Endometrium (tissue), 2 donors: Measurements from ENCODE around the gene RNF214.

ENCODE experiments used
- FAIRE-seq: peaks from 2 replicates; lab custom pipeline; 2012; peaks lifted over from hg19 to GRCh38; lab: Jason Lieb, UNC
- donor health status: control.
- donor health status: control.

The RNF214 gene

GRCh38 chr11:117214404-117215110 lies 17.9 kb upstream of the RNF214 start:
- FAIRE-seq = no peak

DNA sequence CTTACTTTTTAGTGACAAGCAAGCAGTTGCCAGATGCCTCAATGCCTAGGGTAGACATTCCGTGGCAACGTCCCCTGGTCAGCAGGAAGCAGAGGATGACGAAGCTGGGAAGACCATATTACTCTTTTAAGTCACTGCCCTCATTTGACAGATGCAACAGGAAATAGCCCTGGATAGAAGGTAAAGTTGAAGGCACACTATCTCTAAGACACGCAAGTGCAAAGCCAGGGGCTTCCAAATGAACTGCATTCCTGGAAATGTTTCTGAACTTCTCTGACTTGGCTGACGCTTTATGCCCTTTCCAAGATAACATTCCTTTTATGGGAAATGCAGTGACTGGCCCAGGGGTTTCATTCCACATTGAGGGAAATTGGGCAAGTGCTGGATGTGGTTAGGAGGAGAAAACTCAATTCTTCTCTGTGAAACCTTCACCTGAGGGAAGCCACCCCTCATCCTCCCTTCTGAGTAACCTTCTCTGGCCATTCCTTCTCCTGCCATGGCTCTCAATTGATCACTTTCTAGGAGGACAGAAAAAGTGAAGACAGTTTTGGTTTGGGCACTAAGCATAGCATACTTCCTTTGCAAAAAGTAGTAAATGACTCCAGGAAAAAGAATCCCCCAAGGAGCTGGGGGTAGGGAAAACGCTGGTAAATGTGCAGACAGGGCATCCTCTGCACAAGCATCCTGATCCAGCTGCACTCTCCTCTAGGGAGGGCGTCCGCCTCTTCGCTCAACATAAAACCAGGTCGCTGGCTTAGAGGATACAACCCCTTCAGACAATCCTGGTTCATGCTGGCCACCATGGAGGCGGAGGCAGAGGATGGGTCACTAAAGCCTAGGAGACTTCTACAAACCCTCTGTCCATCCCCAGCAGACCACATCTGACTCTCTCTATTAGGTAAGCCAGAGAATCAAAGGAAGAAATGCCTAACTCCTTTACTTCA lies 15.1 kb upstream of the RNF214 start:
- FAIRE-seq = no peak

DNA sequence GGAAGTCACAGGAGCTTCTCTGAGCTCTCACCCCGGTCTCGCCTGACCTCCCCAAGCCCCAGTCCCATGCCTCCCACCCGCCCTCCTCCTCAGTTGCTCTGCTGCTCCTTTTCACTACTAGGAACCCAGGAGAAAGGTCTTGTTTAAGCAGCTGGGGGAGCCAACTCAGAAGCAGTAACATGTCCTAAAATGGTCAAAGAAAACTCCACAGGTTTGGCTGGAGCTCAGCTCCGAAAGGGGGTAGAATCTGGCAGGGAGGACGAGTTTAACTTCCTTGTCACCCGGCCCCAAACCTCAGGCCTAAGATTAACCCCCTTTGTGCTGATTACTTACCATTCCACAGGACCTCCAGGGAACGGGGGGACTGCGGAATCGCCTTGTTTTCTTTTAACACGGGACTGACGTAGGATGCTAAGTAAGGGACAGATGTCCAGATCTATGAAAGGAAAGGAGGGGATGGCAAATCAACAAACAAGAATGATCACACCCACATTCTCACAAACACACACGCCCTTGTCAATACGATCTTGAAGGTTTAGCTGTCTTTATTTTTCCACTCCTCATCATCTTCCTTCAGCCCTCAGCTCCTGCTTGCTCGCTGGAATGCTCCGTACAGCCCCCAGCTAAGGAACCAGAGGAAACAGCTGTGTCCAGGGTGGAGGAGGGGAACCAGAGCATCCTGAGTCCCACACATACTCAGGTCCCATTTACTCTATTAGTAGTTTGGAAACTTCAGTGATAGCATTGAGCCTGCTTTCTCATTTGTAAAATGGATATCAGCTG lies 14.1 kb upstream of the RNF214 start:
- FAIRE-seq = no peak

DNA sequence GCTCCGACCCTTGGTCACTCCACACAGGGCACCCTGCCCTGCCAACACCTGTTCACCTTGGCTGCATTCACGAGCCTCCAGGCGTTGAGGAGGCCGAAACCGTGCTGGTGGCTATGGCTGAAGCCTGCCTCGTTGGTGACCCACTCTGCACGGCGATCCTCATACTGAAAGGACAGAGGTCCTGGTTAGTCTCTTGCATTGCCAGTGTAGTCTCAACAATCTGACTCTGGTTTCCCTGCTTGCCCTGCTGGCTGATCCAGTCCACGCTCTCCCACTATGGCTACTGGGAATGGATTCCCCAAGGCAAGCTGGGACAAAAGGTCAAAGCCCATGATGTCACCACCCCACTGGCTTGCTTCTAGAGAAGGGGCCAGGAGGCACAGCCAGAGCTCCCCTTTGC lies 13.5 kb upstream of the RNF214 start:
- no peak for FAIRE-seq

DNA sequence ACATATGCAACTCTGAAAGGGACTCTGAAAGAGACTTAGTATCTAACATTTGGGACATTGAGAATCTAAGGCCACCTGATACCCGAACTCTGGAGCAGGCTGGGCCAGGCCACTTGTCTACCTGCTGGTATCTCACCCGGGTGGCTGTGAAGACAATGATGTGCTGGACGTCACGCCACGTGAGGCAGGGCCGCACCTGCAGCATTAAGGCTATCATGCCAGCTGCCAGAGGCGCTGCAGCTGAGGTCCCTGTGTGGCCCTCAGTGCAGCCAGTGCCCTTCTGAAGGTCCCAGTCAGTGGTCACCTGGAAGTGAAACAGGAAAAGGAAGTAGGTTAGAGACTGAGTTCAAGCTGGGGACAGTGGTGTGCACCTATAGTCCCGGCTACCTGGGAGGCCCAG lies 13.0 kb upstream of the RNF214 start:
- FAIRE-seq = no peak

DNA sequence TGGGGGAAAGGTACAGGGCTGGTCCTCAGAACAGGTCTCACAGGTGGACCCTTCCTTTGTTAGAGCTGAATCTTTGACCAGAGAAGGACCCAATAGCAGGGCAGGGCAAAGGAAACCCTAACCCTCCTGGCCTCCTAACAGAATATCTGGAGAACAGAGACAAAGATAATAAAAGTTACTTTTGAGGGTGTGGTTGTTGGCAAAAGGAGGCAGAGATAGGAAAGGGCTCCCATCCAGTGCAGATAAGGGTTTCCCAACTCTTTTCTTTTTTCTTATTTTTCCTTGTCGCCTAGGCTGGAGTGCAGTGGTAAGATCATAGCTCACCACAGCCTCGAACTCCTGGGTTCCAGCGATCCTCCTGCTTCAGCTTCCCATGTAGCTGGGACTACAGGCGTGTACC lies 12.5 kb upstream of the RNF214 start:
- no peak for FAIRE-seq

GRCh38 chr11:117220568-117220967 lies 11.9 kb upstream of the RNF214 start:
- no peak for FAIRE-seq

DNA sequence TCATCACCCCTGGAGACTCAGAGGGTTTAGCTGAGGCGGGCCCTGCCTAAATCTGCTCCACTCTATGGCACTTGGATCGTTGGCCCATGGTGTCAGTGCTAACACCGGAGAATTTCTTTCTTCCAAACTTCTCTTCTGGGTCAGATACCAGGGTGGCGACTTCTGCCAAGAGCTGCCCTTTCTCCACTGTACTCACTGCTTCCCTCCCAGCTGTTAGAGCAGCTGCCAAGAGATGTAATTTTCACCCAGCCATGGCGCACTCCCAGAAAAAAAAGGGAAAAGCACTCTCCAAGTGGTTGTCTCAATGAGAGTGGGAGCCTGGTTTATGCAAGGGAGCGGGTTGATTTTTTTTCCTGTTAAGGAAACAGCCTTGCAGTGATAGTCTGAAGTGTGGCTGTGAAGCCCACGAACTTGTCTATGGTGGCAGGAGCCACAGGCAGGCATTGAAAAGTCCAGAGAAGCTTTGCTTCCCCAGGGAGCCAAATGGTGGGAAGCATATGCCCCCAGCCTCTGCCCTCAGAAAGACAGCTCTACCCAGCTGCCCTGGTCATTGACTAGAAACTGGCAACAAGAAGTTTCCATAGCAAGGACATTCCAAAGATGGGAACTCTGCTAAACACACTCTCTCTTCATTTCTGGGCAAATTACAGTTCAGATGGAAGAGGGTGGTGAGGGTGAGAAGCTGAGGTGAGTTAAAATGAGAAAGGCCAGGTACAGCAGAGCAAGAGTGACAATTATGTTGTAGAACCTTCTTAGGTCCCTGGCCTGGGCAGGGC lies 11.3 kb upstream of the RNF214 start:
- FAIRE-seq = no peak

GRCh38 chr11:117221775-117222517 lies 10.5 kb upstream of the RNF214 start:
- peak; percentile 88 for FAIRE-seq

GRCh38 chr11:117222991-117223740 lies 9.3 kb upstream of the RNF214 start:
- no peak for FAIRE-seq

DNA sequence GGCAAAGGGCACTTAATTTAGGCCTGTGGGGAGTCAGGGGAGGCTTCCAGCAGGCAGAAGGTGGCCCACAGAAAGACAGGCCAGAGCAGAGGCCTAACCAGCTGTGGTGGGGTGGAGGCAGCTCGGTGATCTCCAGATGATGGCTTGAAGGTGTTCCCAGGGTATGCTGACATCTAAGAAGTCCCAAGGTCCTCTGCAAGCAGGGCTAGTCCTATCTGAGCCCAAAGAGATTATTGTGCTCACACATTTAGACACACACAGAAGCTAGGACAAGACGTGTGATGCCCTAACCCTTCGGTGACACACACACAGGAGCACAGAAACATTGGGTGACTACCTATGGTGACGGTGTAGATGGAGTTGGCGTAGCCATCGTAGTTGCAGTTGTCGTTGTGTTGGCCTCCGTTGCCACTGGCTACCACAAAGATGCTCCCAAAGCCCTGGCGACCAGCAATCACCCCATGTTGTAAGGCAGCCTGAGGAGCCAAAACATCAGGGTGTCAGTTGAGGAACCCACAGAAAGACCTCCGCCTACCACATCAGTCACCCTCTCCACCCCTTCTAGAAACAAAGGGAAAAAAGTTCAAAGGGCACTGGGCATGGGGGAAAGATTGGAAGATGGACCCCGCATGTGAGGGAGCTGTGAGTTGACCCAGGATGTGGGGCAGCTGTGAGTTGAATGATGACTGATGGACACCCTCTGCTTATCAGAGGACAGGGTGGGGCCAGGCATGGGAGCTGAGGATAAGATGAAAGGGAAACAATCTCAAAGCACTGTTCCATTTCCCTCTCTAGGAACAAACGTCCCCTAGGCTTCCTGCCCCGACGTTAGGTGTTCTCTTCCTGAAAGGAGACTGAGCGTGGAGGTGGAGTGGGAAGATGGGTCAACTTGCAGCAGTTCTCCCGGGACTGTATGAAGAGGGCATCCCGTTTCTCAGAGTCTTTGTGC lies 8.5 kb upstream of the RNF214 start:
- FAIRE-seq = no peak

GRCh38 chr11:117225553-117226170 lies 6.8 kb upstream of the RNF214 start:
- no peak for FAIRE-seq

- FAIRE-seq = no peak
Observed at GRCh38 chr11:117226388-117227385, 5.8 kb upstream of the RNF214 start.

DNA sequence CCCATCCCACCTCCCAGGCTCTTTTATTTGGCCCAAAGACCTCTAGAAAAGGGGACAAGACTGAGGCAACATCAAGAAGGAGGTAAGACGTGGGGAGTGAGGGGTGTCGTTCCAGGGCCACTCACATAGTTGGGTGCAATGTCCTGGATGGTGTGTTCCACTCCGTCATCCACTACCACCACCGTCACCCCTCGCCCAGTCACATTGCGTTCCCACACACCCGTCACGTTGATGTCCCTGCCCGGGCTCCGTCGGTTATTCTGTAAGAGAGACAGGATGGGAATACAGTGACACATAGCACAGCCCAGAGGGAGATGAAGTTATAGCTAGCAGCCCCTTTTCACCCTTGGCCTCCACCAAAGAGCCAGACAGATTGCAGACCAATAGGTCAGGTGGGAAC lies 4.4 kb upstream of the RNF214 start:
- no peak for FAIRE-seq

GRCh38 chr11:117229411-117229810 lies 3.1 kb upstream of the RNF214 start:
- FAIRE-seq = no peak

GRCh38 chr11:117229931-117230285 lies 2.6 kb upstream of the RNF214 start:
- FAIRE-seq = no peak

GRCh38 chr11:117230286-117230961 lies 2.0 kb upstream of the RNF214 start:
- FAIRE-seq = no peak
